Neutrophil (primary cell): ENCODE measurements around the gene TMEM220.

Experiments used
- H3K27ac ChIP-seq: fragments of 200-600 bp; sonication (generic); 2 replicates; pipeline ENCODE4 v1.5.1; 2016; ENCODE audit warnings: mild to moderate bottlenecking, moderate library complexity
- H3K27me3 ChIP-seq: fragments of 200-600 bp; sonication (generic); 2 replicates; pipeline ENCODE4 v1.6.0; 2016; ENCODE audit warnings: mild to moderate bottlenecking
- H3K36me3 ChIP-seq: fragments of 200-600 bp; sonication (generic); 2 replicates; pipeline ENCODE4 v1.5.1; 2017
- H3K4me1 ChIP-seq, 2 experiments: fragments of 200-600 bp in 1 of 2; sonication (generic) in 1 of 2; 1 replicate in 1 of 2; 2 replicates in 1 of 2; pipeline versions ENCODE4 v1.5.1 to v1.6.1; 2013 to 2016; ENCODE audit warnings: low read depth in 1 of 2, low read length in 1 of 2, mild to moderate bottlenecking in 1 of 2, moderate library complexity in 1 of 2; ENCODE audit not compliant: control insufficient read depth in 1 of 2, insufficient read depth in 1 of 2
- H3K4me3 ChIP-seq, 2 experiments: fragments of 200-600 bp in 1 of 2; sonication (generic) in 1 of 2; 1 replicate in 1 of 2; 2 replicates in 1 of 2; pipeline ENCODE4 v1.5.1; 2013 to 2016; ENCODE audit warnings: low read depth in 1 of 2, low read length in 1 of 2, mild to moderate bottlenecking in 1 of 2, moderate library complexity in 1 of 2
- H3K9me3 ChIP-seq: fragments of 200-600 bp; sonication (generic); 2 replicates; pipeline ENCODE4 v1.5.1; 2016
- TF ChIP-seq, protein P1 (sequence below): fragments of 200-600 bp; sonication (generic); IDR thresholded peaks from 2 replicates; pipeline ENCODE4 v1.5.1; 2016; ENCODE audit warnings: antibody characterized with exemption

Gene TMEM220

DNA sequence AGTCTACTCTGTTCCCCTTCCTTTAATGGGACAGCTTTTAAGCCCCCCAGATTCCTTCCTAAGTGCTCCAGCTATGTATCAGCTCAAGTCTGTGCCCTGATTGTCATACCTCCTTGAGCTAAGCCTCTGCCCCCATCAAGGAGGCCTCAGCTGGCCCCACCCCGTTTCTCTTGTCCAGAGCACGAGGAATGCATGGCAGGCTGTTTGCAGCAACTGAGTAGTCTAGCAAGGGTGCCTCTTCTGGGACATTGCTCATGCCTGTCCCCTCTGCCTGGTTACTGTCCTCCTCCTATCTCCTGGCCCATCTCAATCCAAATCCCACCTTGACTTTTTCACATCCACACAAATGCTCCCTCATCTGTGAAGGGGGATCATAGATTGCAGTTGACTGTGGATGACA lies 27.8 kb upstream of the TMEM220 start:
- no peaks in the 10 kb centered on the region for H3K4me1 ChIP-seq
- H3K27me3 ChIP-seq, result no peaks in the 10 kb centered on the region
- H3K36me3 ChIP-seq, result no peaks in the 10 kb centered on the region
- no peak overlapping the region for H3K27ac ChIP-seq
- H3K9me3 ChIP-seq, result no peaks in the 10 kb centered on the region
- H3K4me3 ChIP-seq, result no peak overlapping the region
- TF ChIP-seq, protein P1, sequence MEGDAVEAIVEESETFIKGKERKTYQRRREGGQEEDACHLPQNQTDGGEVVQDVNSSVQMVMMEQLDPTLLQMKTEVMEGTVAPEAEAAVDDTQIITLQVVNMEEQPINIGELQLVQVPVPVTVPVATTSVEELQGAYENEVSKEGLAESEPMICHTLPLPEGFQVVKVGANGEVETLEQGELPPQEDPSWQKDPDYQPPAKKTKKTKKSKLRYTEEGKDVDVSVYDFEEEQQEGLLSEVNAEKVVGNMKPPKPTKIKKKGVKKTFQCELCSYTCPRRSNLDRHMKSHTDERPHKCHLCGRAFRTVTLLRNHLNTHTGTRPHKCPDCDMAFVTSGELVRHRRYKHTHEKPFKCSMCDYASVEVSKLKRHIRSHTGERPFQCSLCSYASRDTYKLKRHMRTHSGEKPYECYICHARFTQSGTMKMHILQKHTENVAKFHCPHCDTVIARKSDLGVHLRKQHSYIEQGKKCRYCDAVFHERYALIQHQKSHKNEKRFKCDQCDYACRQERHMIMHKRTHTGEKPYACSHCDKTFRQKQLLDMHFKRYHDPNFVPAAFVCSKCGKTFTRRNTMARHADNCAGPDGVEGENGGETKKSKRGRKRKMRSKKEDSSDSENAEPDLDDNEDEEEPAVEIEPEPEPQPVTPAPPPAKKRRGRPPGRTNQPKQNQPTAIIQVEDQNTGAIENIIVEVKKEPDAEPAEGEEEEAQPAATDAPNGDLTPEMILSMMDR, result no peak

DNA sequence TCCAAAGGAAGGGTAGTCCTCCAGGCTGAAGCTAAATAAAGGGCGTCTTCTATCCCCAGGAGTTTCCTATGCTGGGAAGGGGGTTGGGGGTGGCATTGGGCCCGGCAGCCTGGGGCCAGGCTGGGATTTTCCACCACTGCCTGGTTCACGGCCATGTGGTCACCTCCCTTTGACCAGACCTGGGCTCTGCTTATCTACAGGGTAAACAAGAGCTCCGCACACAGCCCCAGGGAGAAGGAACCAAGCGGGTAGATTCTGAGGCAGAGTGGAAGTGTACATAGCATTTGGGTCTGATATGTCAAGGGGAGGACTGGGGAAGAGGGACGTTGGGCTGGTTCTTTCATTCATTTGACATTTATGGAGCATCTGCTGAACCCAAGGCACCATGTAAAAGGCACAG lies 27.2 kb upstream of the TMEM220 start:
- TF ChIP-seq, protein P1, result no peak
- no peaks in the 10 kb centered on the region for H3K27me3 ChIP-seq
- H3K9me3 ChIP-seq, result no peaks in the 10 kb centered on the region
- no peaks in the 10 kb centered on the region for H3K4me1 ChIP-seq
- H3K36me3 ChIP-seq, result no peaks in the 10 kb centered on the region
- no peak overlapping the region for H3K27ac ChIP-seq
- H3K4me3 ChIP-seq, result no peak overlapping the region

- H3K4me1 ChIP-seq, result no peaks in the 10 kb centered on the region
- H3K36me3 ChIP-seq, result no peaks in the 10 kb centered on the region
- no peak overlapping the region for H3K27ac ChIP-seq
- H3K27me3 ChIP-seq, result no peaks in the 10 kb centered on the region
- TF ChIP-seq, protein P1, result no peak
- H3K9me3 ChIP-seq, result no peaks in the 10 kb centered on the region
- no peak overlapping the region for H3K4me3 ChIP-seq
Measured at GRCh38 chr17:10756619-10757018, 26.8 kb upstream of the TMEM220 start.

GRCh38 chr17:10756185-10756584 lies 26.4 kb upstream of the TMEM220 start:
- no peak overlapping the region for H3K4me3 ChIP-seq
- H3K27ac ChIP-seq, result no peak overlapping the region
- H3K9me3 ChIP-seq, result no peaks in the 10 kb centered on the region
- TF ChIP-seq, protein P1, result no peak
- H3K4me1 ChIP-seq, result no peaks in the 10 kb centered on the region
- H3K27me3 ChIP-seq, result no peaks in the 10 kb centered on the region
- H3K36me3 ChIP-seq, result no peaks in the 10 kb centered on the region

DNA sequence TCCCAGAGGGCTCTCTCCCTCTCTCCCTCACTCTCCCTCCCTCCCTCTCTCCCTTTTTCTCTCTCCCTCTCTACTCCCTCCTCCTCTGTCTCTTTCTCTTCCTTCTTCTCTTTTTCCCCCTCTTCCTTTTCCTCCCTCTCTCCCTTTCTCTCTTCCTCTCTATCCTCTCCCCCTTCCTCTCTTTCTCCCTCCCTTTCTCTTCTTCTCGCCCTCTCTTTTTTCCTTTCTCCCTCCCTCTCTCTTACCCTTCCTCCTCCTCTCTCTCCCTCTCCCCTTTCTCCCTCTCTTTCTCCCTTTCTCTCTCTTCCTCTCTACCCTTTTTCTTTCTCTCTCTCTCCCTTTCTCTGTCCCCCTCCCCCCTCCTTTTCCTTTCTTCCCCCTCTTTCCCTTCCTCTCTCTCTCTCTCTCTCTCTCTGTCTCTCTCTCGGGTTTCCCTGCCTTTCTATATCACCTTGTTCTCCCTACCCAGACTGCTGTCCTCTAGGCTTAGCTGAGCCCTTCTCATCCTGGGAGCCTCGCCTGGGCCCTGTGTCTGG lies 25.8 kb upstream of the TMEM220 start:
- Histone ChIP-seq H3K27me3 (no peaks in the 10 kb centered on the region), H3K4me3 (no peak overlapping the region), H3K4me1 (no peaks in the 10 kb centered on the region), H3K9me3 (no peaks in the 10 kb centered on the region), H3K27ac (no peak overlapping the region), H3K36me3 (no peaks in the 10 kb centered on the region)
- TF ChIP-seq, protein P1, result no peak
